Measurements from ENCODE around the gene SLC39A11. TPM values are rescaled to one million over a fixed set of nuclear protein-coding genes. Genes with fewer than 3 reads are reported as not detected.

The SLC39A11 gene
- total and polyA plus RNA-seq, 4 donors: 18.9 to 44.9 (median 28.2) TPM

DNA sequence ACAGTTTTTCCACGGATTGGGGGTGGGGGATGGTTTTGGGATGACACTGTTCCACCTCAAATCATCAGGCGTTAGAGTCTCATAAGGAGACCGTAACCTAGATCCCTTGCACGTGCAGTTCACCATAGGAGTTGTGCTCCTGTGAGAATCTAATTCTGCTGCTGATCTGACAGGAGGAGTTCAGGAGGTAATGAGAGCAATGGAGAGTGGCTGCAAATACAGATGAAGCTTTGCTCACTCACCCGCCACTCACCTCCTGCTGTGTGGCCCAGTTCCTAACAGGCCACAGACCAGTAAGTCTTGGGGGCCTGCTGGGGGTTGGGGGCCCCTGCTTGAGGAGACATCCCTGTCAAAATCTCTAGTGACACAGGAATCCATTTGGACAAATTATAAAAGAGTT, 29.8 kb downstream of the SLC39A11 start:
- Histone ChIP-seq H3K9ac (ENCODE audit: low read depth in 1 of 2, low read length in 2 of 2) (no peak overlapping the region), H3K9me3 (ENCODE audit: control insufficient read depth in 4 of 4, low read length in 3 of 4) (no peaks in the 10 kb centered on the region), H3K4me1 (ENCODE audit: control insufficient read depth in 4 of 4, insufficient read depth in 4 of 4, low read length in 3 of 4) (peaks cover 0 to 3% (median 1%) of the 10 kb centered on the region in 4 donors), H3K4me3 (ENCODE audit: low read depth in 1 of 3, low read length in 3 of 3) (no peak overlapping the region), H3K27ac (ENCODE audit: low read depth in 1 of 2, low read length in 2 of 2) (no peak overlapping the region), H3K27me3 (ENCODE audit: control insufficient read depth in 4 of 4, insufficient read depth in 4 of 4, low read length in 3 of 4) (no peaks in the 10 kb centered on the region), H3K36me3 (ENCODE audit: control insufficient read depth in 4 of 4, insufficient read depth in 3 of 4, low read depth in 1 of 4, low read length in 3 of 4) (no peaks in the 10 kb centered on the region)
- 94% methylated on average over 5 of the region's 5 CpGs for WGBS
- TF ChIP-seq GABPA (IDR thresholded peaks at IDR 0.05 in 1 of 2, conservative IDR thresholded peaks at IDR 0.05 in 1 of 2) (no peak), ZBTB33 (IDR thresholded peaks at IDR 0.05) (no peak), JUND (IDR thresholded peaks at IDR 0.05) (no peak), EGR1 (IDR thresholded peaks at IDR 0.05; ENCODE audit: low read depth in 2 of 2) (no peak), SP1 (IDR thresholded peaks at IDR 0.05) (no peak)
- no peak for DNase-seq (ENCODE audit: low spot score)

DNA sequence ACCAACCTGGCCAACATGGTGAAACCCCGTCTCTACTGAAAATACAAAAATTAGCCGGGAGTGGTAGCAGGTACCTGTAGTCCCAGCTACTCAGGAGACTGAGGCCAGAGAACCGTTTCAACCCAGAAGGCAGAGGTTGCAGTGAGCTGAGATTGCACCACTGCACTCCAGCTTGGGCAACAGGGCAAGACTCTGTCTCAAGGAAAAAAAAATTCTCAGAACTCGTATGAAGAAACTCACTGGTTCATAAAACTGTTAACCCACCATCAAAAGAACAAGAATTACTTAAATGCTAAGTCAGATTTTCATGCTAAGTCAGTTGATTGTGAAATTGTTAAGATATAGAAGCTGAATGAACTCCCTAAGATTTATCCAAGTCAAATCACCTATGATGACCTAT, 31.3 kb downstream of the SLC39A11 start:
- TF ChIP-seq GABPA (IDR thresholded peaks at IDR 0.05 in 1 of 2, conservative IDR thresholded peaks at IDR 0.05 in 1 of 2) (no peak), FOXA1 (IDR thresholded peaks at IDR 0.05) (no peak), ZBTB33 (IDR thresholded peaks at IDR 0.05) (no peak), RAD21 (IDR thresholded peaks at IDR 0.05) (no peak)
- TF ChIP-seq, protein P1, sequence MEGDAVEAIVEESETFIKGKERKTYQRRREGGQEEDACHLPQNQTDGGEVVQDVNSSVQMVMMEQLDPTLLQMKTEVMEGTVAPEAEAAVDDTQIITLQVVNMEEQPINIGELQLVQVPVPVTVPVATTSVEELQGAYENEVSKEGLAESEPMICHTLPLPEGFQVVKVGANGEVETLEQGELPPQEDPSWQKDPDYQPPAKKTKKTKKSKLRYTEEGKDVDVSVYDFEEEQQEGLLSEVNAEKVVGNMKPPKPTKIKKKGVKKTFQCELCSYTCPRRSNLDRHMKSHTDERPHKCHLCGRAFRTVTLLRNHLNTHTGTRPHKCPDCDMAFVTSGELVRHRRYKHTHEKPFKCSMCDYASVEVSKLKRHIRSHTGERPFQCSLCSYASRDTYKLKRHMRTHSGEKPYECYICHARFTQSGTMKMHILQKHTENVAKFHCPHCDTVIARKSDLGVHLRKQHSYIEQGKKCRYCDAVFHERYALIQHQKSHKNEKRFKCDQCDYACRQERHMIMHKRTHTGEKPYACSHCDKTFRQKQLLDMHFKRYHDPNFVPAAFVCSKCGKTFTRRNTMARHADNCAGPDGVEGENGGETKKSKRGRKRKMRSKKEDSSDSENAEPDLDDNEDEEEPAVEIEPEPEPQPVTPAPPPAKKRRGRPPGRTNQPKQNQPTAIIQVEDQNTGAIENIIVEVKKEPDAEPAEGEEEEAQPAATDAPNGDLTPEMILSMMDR (IDR thresholded peaks at IDR 0.05; ENCODE audit: low read depth, low read length, missing input control): no peak
- 90% methylated on average over 4 of the region's 4 CpGs for WGBS
- no peak for DNase-seq (ENCODE audit: low spot score)

GRCh38 chr17:73060721-73061120, 31.8 kb downstream of the SLC39A11 start:
- Histone ChIP-seq H3K4me1 (ENCODE audit: control insufficient read depth in 4 of 4, insufficient read depth in 4 of 4, low read length in 3 of 4) (peaks cover 0 to 3% (median 1%) of the 10 kb centered on the region in 4 donors), H3K9me3 (ENCODE audit: control insufficient read depth in 4 of 4, low read length in 3 of 4) (no peaks in the 10 kb centered on the region), H3K27me3 (ENCODE audit: control insufficient read depth in 4 of 4, insufficient read depth in 4 of 4, low read length in 3 of 4) (no peaks in the 10 kb centered on the region), H3K27ac (ENCODE audit: low read depth in 1 of 2, low read length in 2 of 2) (no peak overlapping the region), H3K36me3 (ENCODE audit: control insufficient read depth in 4 of 4, insufficient read depth in 3 of 4, low read depth in 1 of 4, low read length in 3 of 4) (no peaks in the 10 kb centered on the region), H3K9ac (ENCODE audit: low read depth in 1 of 2, low read length in 2 of 2) (no peak overlapping the region), H3K4me3 (ENCODE audit: low read depth in 1 of 3, low read length in 3 of 3) (no peak overlapping the region)
- WGBS: 94% methylated on average over 7 of the region's 7 CpGs
- DNase-seq (ENCODE audit: low spot score): no peak
- TF ChIP-seq FOXA1 (IDR thresholded peaks at IDR 0.05) (no peak), TAF1 (conservative IDR thresholded peaks at IDR 0.05) (no peak), HNF4A (conservative IDR thresholded peaks at IDR 0.05) (no peak), JUND (IDR thresholded peaks at IDR 0.05) (no peak), SP1 (IDR thresholded peaks at IDR 0.05) (no peak), ZBTB33 (IDR thresholded peaks at IDR 0.05) (no peak), YY1 (IDR thresholded peaks at IDR 0.05) (no peak), NR2F2 (IDR thresholded peaks at IDR 0.05) (no peak), GABPA (IDR thresholded peaks at IDR 0.05 in 1 of 2, conservative IDR thresholded peaks at IDR 0.05 in 1 of 2) (no peak), RXRA (IDR thresholded peaks at IDR 0.05) (no peak), EGR1 (IDR thresholded peaks at IDR 0.05; ENCODE audit: low read depth in 2 of 2) (no peak)
- TF ChIP-seq, protein P2, sequence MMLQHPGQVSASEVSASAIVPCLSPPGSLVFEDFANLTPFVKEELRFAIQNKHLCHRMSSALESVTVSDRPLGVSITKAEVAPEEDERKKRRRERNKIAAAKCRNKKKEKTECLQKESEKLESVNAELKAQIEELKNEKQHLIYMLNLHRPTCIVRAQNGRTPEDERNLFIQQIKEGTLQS (IDR thresholded peaks at IDR 0.05): no peak
- TF ChIP-seq, protein P1 (IDR thresholded peaks at IDR 0.05; ENCODE audit: low read depth, low read length, missing input control): no peak

More for the DNA sequence above, 31.3 kb downstream of the SLC39A11 start:
- Histone ChIP-seq H3K4me1 (ENCODE audit: control insufficient read depth in 4 of 4, insufficient read depth in 4 of 4, low read length in 3 of 4) (peaks cover 0 to 3% (median 1%) of the 10 kb centered on the region in 4 donors), H3K9ac (ENCODE audit: low read depth in 1 of 2, low read length in 2 of 2) (no peak overlapping the region), H3K27ac (ENCODE audit: low read depth in 1 of 2, low read length in 2 of 2) (no peak overlapping the region), H3K9me3 (ENCODE audit: control insufficient read depth in 4 of 4, low read length in 3 of 4) (no peaks in the 10 kb centered on the region), H3K4me3 (ENCODE audit: low read depth in 1 of 3, low read length in 3 of 3) (no peak overlapping the region), H3K36me3 (ENCODE audit: control insufficient read depth in 4 of 4, insufficient read depth in 3 of 4, low read depth in 1 of 4, low read length in 3 of 4) (no peaks in the 10 kb centered on the region), H3K27me3 (ENCODE audit: control insufficient read depth in 4 of 4, insufficient read depth in 4 of 4, low read length in 3 of 4) (no peaks in the 10 kb centered on the region)
